ENCODE data around the gene DNAJA3.

The DNAJA3 gene

GRCh38 chr16:4442371-4442770 lies 16.7 kb downstream of the DNAJA3 start:
- no peak for DNase-seq

GRCh38 chr16:4443271-4443670 lies 17.6 kb downstream of the DNAJA3 start:
- no peak for DNase-seq

- DNase-seq, result no peak
Measured at GRCh38 chr16:4443986-4444385, 18.3 kb downstream of the DNAJA3 start.

GRCh38 chr16:4450430-4450829 lies 24.8 kb downstream of the DNAJA3 start:
- DNase-seq, result no peak

- no peak for DNase-seq
Measured at GRCh38 chr16:4450931-4451519, 25.4 kb downstream of the DNAJA3 start.

GRCh38 chr16:4452674-4453073 lies 27.0 kb downstream of the DNAJA3 start:
- DNase-seq, result no peak

GRCh38 chr16:4454623-4455022 lies 29.0 kb downstream of the DNAJA3 start:
- no peak for DNase-seq

- DNase-seq, result no peak
Measured at GRCh38 chr16:4455081-4455480, 29.4 kb downstream of the DNAJA3 start.

- no peak for DNase-seq
Measured at GRCh38 chr16:4455951-4456350, 30.3 kb downstream of the DNAJA3 start.

GRCh38 chr16:4460936-4461249 lies 35.2 kb downstream of the DNAJA3 start:
- DNase-seq, result no peak

- no peak for DNase-seq
Measured at GRCh38 chr16:4461250-4462085, 35.8 kb downstream of the DNAJA3 start.

GRCh38 chr16:4463522-4464163 lies 38.0 kb downstream of the DNAJA3 start:
- DNase-seq, result no peak

GRCh38 chr16:4465977-4466779 lies 40.5 kb downstream of the DNAJA3 start:
- no peak for DNase-seq

GRCh38 chr16:4467916-4468315 lies 42.2 kb downstream of the DNAJA3 start:
- DNase-seq, result no peak

- no peak for DNase-seq
Measured at GRCh38 chr16:4468972-4469371, 43.3 kb downstream of the DNAJA3 start.

- DNase-seq, result no peak
Measured at GRCh38 chr16:4471869-4472268, 46.2 kb downstream of the DNAJA3 start.

- no peak for DNase-seq
Measured at GRCh38 chr16:4472880-4473279, 47.2 kb downstream of the DNAJA3 start.

GRCh38 chr16:4474192-4474961 lies 48.7 kb downstream of the DNAJA3 start, which contains the start of gene NMRAL1:
Gene NMRAL1, minus strand, starts transcription at chr16:4474625. Its CDS starts 493 bp downstream, at chr16:4474132.
- DNase-seq, result no peak

- DNase-seq, result peak; percentile 44
Measured at GRCh38 chr16:4475880-4476788, 50.5 kb downstream of the DNAJA3 start, which contains the start of gene HMOX2. Gene HMOX2, plus strand, starts transcription at chr16:4476398. Its CDS starts 29,127 bp downstream, at chr16:4505525.

GRCh38 chr16:4477966-4478365 lies 52.3 kb downstream of the DNAJA3 start:
- no peak for DNase-seq

GRCh38 chr16:4481526-4481925 lies 55.9 kb downstream of the DNAJA3 start:
- no peak for DNase-seq

Measured in NCI-H2081 treated with DMSO at 0.1 percent for 48 hours (cell line).